Activated CD8-positive, alpha-beta memory T cell treated with anti-CD3 and anti-CD28 coated beads, Interleukin-2, amount 50 U/mL, for 24 hours (primary cell): ENCODE measurements around the gene CACNA1C.

ENCODE experiments used
- DNase-seq: peaks from one replicate; pipeline ENCODE4 v3.0.0-alpha.2; 2020; ENCODE audit errors: extremely low read depth

The CACNA1C gene

DNA sequence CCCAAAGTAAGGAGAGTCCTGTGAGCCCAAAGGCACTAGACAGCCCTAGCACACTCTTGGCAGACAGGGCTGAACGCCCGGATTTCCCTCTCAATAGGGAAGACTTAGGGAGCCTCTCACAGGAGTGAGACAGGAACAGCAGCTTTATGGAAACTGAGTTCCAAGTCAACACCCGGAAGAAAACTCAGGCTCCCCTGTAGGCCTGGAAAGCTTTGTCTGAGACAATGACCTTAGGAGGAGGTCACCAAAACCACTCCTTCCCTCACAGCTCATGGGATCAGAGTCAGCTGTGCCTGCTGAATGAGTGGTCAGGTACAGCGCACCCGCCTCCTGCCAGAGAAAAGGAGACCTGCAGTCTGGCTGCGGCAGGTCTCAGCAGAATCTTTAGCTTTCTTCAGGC, 229.5 kb downstream of the CACNA1C start:
- no peak for DNase-seq

GRCh38 chr12:2283480-2283879, 230.7 kb downstream of the CACNA1C start:
- no peak for DNase-seq

DNA sequence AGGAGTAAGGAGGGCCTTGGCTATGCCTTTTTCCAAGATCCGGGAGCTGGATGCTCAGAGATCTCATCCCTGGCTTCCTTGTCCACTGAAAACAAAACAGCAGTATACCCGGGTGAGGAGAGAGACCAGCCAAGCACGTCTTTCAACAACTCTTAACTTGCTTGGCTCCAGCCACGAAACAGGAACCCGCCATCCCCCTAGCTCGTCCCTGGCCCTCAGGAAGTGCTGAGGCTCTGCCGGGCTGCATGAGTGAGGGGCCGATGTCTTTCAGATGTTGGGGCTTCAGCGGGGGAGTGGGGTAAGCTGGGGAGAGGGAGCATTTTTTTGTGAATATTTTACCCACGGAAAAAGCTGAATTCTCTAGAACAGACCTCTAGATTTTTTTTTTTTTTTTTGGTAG, 231.1 kb downstream of the CACNA1C start:
- DNase-seq: no peak

DNA sequence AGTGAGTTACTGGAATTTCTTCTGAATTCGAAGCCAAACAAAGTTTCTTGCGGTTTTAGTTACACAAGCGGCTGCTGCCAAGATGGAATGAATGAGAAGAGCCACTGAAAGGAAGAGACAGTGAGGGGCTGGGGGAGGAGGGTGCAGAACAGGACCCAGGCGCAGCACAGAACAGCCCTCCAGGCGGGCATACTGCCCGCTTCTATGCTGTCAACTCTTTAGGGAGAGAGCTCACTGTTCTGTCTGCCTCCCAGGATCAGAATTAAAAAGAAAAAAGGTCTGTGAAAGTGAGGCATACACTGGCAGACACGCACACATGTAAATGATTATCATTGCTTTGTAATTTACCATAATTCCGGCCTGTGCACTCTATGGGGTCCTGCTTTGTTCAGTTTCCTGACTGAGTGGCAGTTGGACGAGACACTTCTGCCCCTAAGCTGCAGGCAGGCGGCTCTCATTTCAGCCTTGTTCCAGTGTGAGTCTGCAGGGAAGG, 231.6 kb downstream of the CACNA1C start:
- DNase-seq: no peak

- no peak for DNase-seq
Measured at GRCh38 chr12:2284857-2285256, 232.1 kb downstream of the CACNA1C start.

- no peak for DNase-seq
Measured at GRCh38 chr12:2285462-2285861, 232.7 kb downstream of the CACNA1C start.

- no peak for DNase-seq
Measured at GRCh38 chr12:2286047-2286446, 233.3 kb downstream of the CACNA1C start.

GRCh38 chr12:2286461-2287131, 233.8 kb downstream of the CACNA1C start:
- no peak for DNase-seq

DNA sequence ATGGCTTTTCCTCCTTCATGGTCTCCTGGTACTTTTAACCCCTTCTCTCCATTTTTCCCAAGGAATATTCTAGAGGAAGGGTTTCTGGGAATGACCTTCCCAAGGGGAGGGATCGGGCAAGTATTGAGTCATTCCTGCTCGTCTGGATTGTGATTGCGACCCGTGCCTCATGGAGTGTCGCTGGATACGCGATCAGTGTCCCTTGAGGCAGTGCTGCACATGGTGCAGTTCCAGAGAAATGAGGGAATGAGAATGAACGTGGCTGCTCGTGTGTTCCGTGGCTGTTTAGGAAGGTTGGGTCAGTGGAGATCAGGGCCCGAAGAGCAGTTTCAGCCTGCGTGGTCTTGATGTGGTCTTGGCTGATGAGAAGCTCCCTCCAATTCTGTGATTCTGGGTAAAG, 234.4 kb downstream of the CACNA1C start:
- DNase-seq: no peak

GRCh38 chr12:2287589-2287988, 234.8 kb downstream of the CACNA1C start:
- no peak for DNase-seq

- DNase-seq: no peak
Measured at GRCh38 chr12:2288001-2288400, 235.2 kb downstream of the CACNA1C start.

GRCh38 chr12:2288471-2288870, 235.7 kb downstream of the CACNA1C start:
- no peak for DNase-seq

DNA sequence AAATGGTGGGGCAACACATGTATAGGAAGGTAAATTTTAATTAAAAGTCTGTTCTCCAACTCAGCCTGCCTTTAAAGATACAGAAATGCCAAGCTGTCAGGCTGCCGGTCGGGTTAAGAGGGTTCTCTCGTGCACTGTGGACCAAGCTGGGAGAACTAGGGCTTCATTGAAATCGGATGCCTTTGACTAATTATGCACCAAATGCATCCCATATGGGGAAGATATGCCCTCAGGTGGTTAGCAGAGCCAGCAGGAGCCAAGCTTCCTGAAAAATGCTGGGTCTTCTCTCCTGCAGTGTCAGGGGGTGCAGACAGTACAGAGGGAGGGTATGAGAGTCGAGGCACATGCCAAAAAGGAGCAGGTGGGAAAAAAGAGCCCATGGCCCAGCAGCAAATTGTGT, 236.1 kb downstream of the CACNA1C start:
- DNase-seq: no peak

- no peak for DNase-seq
Measured at GRCh38 chr12:2289525-2289924, 236.7 kb downstream of the CACNA1C start.

- DNase-seq: no peak
Measured at GRCh38 chr12:2290091-2290490, 237.3 kb downstream of the CACNA1C start.

DNA sequence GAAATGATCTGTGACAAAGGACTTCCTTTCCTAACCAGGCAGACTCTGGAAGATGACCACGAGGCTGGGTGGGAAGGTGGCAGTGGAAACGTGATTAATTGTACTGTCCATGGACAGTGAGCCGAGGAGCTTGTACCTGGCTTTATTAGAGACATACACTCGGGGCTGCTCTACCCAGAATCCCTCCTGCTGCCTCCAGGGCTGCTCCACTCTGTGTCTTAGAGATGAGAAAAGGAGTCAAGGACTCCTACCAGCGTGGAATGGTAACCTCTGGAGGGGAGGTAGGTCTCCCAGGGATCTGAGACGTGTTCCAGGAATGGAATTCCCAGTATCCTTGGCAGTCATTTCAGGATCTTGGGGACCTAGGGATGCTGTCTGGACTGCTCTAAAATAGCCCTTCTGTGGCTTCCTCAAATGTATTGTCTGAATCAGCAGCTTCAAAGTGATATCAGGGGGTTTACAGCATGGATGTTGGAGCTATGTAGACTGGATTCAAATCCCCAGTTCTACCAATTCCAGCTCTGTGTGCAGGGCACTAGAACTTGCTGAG, 237.8 kb downstream of the CACNA1C start:
- DNase-seq: no peak

GRCh38 chr12:2291182-2291832, 238.5 kb downstream of the CACNA1C start:
- no peak for DNase-seq

- DNase-seq: no peak
Measured at GRCh38 chr12:2291947-2292346, 239.2 kb downstream of the CACNA1C start.

GRCh38 chr12:2292560-2292959, 239.8 kb downstream of the CACNA1C start:
- DNase-seq: no peak

DNA sequence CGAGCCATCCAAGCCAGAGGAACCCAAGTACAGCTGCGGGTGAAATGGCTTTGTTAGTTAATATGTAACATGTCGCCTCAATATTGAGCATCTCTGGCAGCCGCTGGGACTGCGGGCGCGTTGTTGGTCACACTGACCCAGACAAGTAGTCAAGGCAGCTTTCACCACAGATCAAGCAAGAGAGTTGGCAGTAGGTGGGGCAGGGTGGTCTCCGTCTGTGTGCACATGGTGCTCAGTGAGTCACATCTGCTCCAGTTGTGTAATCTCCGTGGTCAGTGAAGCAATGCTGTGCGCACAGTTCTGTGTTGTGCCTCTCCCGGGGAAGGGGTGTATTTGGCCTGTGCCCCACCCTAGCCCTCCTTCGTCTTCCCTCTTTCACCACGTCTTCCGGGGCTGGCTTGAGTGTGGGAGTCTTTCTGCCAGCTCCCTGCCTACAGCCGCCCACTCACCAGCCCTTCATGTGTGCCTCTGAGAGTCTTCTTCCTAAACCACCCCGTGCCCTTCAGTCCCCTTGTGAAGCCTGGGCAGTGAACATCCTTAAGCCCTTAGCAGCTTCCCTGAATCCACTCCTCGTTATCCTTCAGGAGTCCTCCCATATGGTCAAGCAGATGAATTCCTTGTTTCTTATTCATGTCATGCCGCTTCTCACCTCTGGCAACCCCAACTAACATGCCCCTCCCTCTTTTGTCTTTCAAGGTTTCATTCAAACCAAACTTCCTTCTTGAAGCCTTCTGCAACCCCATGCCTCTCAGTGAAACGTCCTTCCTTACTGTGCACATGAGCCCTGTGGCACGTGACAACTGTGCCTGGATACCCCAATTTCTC, 242.1 kb downstream of the CACNA1C start:
- no peak for DNase-seq

DNA sequence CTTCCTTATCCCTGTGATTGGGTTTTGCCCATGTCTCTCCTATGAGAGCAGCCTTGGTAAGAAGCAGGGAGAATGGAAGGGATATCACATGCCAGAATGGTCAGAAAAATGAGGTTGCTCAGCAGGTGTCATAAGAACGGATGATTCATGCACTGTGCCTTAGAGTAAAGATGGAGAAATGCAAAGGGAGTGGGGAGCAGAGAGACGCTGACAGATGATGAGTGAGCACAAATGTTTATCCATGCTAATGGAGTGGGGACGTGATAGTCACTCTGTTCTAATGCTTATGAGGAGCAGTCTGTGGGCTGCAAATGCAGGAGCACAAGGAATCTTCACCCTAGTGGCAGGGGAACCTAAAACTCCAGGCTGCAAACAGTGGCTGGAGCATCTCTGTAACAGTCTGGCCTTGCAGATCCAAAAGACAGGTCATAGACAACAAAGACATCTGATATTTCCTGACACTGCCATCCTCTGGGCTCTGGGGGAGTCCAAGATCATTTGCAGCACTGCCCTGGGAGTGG, 243.2 kb downstream of the CACNA1C start:
- no peak for DNase-seq

DNA sequence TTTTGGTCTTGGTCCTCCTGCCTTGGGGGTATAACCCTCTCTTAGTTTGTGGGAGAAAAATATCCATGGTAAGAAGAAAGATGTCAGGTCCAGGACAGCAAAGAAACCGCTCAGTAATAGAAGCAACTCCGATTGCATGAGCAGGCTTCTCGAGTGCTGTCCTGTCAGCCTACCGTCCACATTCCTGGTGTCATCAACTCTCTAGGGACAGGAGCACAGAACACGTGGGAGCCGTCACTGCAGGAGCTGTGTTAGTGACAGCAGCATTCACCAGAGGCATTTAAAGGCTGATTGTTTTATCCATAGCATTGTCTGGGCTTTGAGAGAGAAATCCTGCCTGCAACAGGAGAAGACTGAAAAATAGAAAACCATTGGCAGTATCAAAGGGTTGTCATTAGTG, 244.2 kb downstream of the CACNA1C start:
- DNase-seq: no peak
